Renal pelvis (tissue), 4 donors: Measurements from ENCODE around the gene CELF5. TPM values are rescaled to one million over a fixed set of nuclear protein-coding genes. Genes with fewer than 3 reads are reported as not detected.
"Not testable (repeated sequence)": the region's sequence is repeated elsewhere in the genome, so short reads cannot be mapped to it uniquely, and the experiment has no call there.

Experiments used
- DNase-seq: peaks from one replicate; pipeline ENCODE4 v3.0.0-alpha.2; 2013
- polyA plus RNA-seq, 3 donors: library from polyadenylated mRNA; unstranded; fragments of 120-200 nt; gene quantifications; one replicate each; pipeline ENCODE4 v1.2.1, GENCODE V29; 2013; ENCODE audit not compliant: insufficient read length in 3 of 3

Gene CELF5
- polyA plus RNA-seq, 3 donors = 1.1 to 1.3 (median 1.1) TPM

- no peak for DNase-seq
Observed at GRCh38 chr19:3272401-3272931, 48.0 kb downstream of the CELF5 start.

- DNase-seq = no peak
Observed at GRCh38 chr19:3272952-3273351, 48.5 kb downstream of the CELF5 start.

- DNase-seq = no peak
Observed at GRCh38 chr19:3274245-3274941, 49.9 kb downstream of the CELF5 start.

GRCh38 chr19:3274942-3275582 lies 50.6 kb downstream of the CELF5 start:
- no peak for DNase-seq

- no peak for DNase-seq
Observed at GRCh38 chr19:3275583-3276340, 51.3 kb downstream of the CELF5 start.

GRCh38 chr19:3276341-3276799 lies 51.9 kb downstream of the CELF5 start:
- no peak for DNase-seq

- DNase-seq = no peak
Observed at GRCh38 chr19:3277649-3278048, 53.2 kb downstream of the CELF5 start.

- DNase-seq = no peak
Observed at GRCh38 chr19:3278294-3278693, 53.8 kb downstream of the CELF5 start.

- no peak for DNase-seq
Observed at GRCh38 chr19:3278749-3279148, 54.3 kb downstream of the CELF5 start.

GRCh38 chr19:3279306-3279705 lies 54.8 kb downstream of the CELF5 start:
- DNase-seq = no peak

- DNase-seq = no peak
Observed at GRCh38 chr19:3281026-3281425, 56.6 kb downstream of the CELF5 start.

GRCh38 chr19:3282155-3282554 lies 57.7 kb downstream of the CELF5 start:
- DNase-seq = no peak

- no peak for DNase-seq
Observed at GRCh38 chr19:3282564-3282963, 58.1 kb downstream of the CELF5 start.

GRCh38 chr19:3283246-3283751 lies 58.8 kb downstream of the CELF5 start:
- no peak for DNase-seq

GRCh38 chr19:3283886-3284657 lies 59.6 kb downstream of the CELF5 start:
- DNase-seq = no peak

- DNase-seq = peak; percentile 70
Observed at GRCh38 chr19:3284759-3285646, 60.5 kb downstream of the CELF5 start.

GRCh38 chr19:3285647-3286176 lies 61.3 kb downstream of the CELF5 start:
- no peak for DNase-seq

- DNase-seq = no peak
Observed at GRCh38 chr19:3287814-3288213, 63.4 kb downstream of the CELF5 start.

- not testable (repeated sequence) for DNase-seq
Observed at GRCh38 chr19:3288437-3288836, 64.0 kb downstream of the CELF5 start.

GRCh38 chr19:3289971-3290569 lies 65.6 kb downstream of the CELF5 start:
- no peak for DNase-seq
